ENCODE data around the gene UAP1L1.
"Not testable (repeated sequence)": the region's sequence is repeated elsewhere in the genome, so short reads cannot be mapped to it uniquely, and the experiment has no call there.

The UAP1L1 gene

GRCh38 chr9:137056739-137057415, 20.4 kb upstream of the UAP1L1 start:
- DNase-seq (ENCODE audit: low read depth, low spot score) = no peak

- no peak for DNase-seq (ENCODE audit: low read depth, low spot score)
These were observed 19.8 kb upstream of the UAP1L1 start for GRCh38 chr9:137057545-137057944.

GRCh38 chr9:137058521-137059234, 18.6 kb upstream of the UAP1L1 start:
- DNase-seq (ENCODE audit: low read depth, low spot score) = no peak

- DNase-seq (ENCODE audit: low read depth, low spot score) = no peak
These were observed 14.9 kb upstream of the UAP1L1 start for GRCh38 chr9:137062384-137062783.

- not testable (repeated sequence) for DNase-seq (ENCODE audit: low read depth, low spot score)
These were observed 14.5 kb upstream of the UAP1L1 start for GRCh38 chr9:137062798-137063197.

- DNase-seq (ENCODE audit: low read depth, low spot score) = no peak
These were observed 13.8 kb upstream of the UAP1L1 start for GRCh38 chr9:137063311-137064026.

- no peak for DNase-seq (ENCODE audit: low read depth, low spot score)
These were observed 13.1 kb upstream of the UAP1L1 start for GRCh38 chr9:137064027-137064879.

- no peak for DNase-seq (ENCODE audit: low read depth, low spot score)
These were observed 12.5 kb upstream of the UAP1L1 start for GRCh38 chr9:137064880-137065164.

- DNase-seq (ENCODE audit: low read depth, low spot score) = no peak
These were observed 11.9 kb upstream of the UAP1L1 start for GRCh38 chr9:137065336-137065967.

- no peak for DNase-seq (ENCODE audit: low read depth, low spot score)
These were observed 11.0 kb upstream of the UAP1L1 start for GRCh38 chr9:137066096-137066861.

GRCh38 chr9:137067860-137068538, 9.3 kb upstream of the UAP1L1 start:
- DNase-seq (ENCODE audit: low read depth, low spot score) = no peak

GRCh38 chr9:137068539-137069507, 8.5 kb upstream of the UAP1L1 start:
- no peak for DNase-seq (ENCODE audit: low read depth, low spot score)

GRCh38 chr9:137069508-137070091, 7.7 kb upstream of the UAP1L1 start:
- DNase-seq (ENCODE audit: low read depth, low spot score) = no peak

- no peak for DNase-seq (ENCODE audit: low read depth, low spot score)
These were observed 7.0 kb upstream of the UAP1L1 start, which contains the start of gene SAPCD2 for GRCh38 chr9:137070201-137070905. TSS of gene SAPCD2 (minus strand) at chr9:137070557. CDS start at chr9:137070460, 97 bp downstream.

- no peak for DNase-seq (ENCODE audit: low read depth, low spot score)
These were observed 6.4 kb upstream of the UAP1L1 start for GRCh38 chr9:137070906-137071275.

- DNase-seq (ENCODE audit: low read depth, low spot score) = no peak
These were observed 6.0 kb upstream of the UAP1L1 start for GRCh38 chr9:137071282-137071681.

- DNase-seq (ENCODE audit: low read depth, low spot score) = no peak
These were observed 3.3 kb upstream of the UAP1L1 start for GRCh38 chr9:137073992-137074399.

Data from iPS DF 19.7 (cell line).